Uterus (tissue), 4 donors: ENCODE measurements around the gene CCND2. TPM values are rescaled to one million over a fixed set of nuclear protein-coding genes. Genes with fewer than 3 reads are reported as not detected.

Experiments
- DNase-seq, 2 donors: peaks; one replicate each; pipeline ENCODE4 v3.0.0-alpha.2; 2019 to 2020
- H3K27ac ChIP-seq, 2 donors: fragments of 200-600 bp; sonication (generic); 1 replicate in 1 of 2; 2 replicates in 1 of 2; pipeline ENCODE4 v1.5.1; 2016 to 2018
- H3K27me3 ChIP-seq, 2 donors: fragments of 200-600 bp; sonication (generic); one replicate each; pipeline ENCODE4 v1.5.1; 2018 to 2019; ENCODE audit warnings: control low read depth in 1 of 2
- H3K36me3 ChIP-seq, 2 donors: fragments of 200-600 bp; sonication (generic); one replicate each; pipeline ENCODE4 v1.5.1; 2019; ENCODE audit warnings: control low read depth in 1 of 2
- H3K4me1 ChIP-seq, 2 donors: fragments of 200-600 bp; sonication (generic); one replicate each; pipeline ENCODE4 v1.5.1; 2018 to 2019; ENCODE audit warnings: control low read depth in 1 of 2
- H3K4me3 ChIP-seq, 2 donors: fragments of 200-600 bp; sonication (generic); 1 replicate in 1 of 2; 2 replicates in 1 of 2; pipeline ENCODE4 v1.5.1; 2018 to 2019; ENCODE audit warnings: mild to moderate bottlenecking in 1 of 2
- H3K9me3 ChIP-seq, 2 donors: fragments of 200-600 bp; sonication (generic); one replicate each; pipeline ENCODE4 v1.5.1; 2019; ENCODE audit warnings: control low read depth in 1 of 2
- CTCF ChIP-seq, 4 experiments: fragments of 200-600 bp in 2 of 4; fragments of 450-650 bp in 2 of 4; sonication (generic) in 2 of 4; IDR thresholded peaks; one replicate each; pipeline ENCODE4 v1.5.1; 2016 to 2019; ENCODE audit warnings: antibody characterized with exemption in 4 of 4, mild to moderate bottlenecking in 2 of 4, moderate library complexity in 1 of 4
- POLR2A ChIP-seq, 2 donors: fragments of 450-650 bp; IDR thresholded peaks; one replicate each; pipeline ENCODE4 v1.6.1; 2016; ENCODE audit warnings: antibody characterized with exemption in 2 of 2, mild to moderate bottlenecking in 1 of 2, moderate library complexity in 1 of 2
- intact Hi-C: fragments of 100-400 bp; cut with DNase I; formaldehyde crosslinking; loops from one replicate; pipeline ENCODE4 v1.15.1; 2023; ENCODE audit warnings: low total_unique reads
- total RNA-seq, 4 donors: library from RNA; depleted of rRNA in 3 of 4; stranded (reverse); fragments of >200 nt in 3 of 4; gene quantifications; one replicate each; pipeline versions ENCODE4 v1.1.0 to v1.2.4, GENCODE V29; 2014 to 2023
- donor health status: DM: yes; HTN: yes; CAD: no.

The CCND2 gene
- total RNA-seq, 4 donors from 2014 or later: 49.4 to 210 (median 100) TPM

GRCh38 chr12:4273273-4273651 is 300 bp upstream of the CCND2 start:
- TF ChIP-seq POLR2A (IDR thresholded peaks at IDR 0.05) (no peak), CTCF (IDR thresholded peaks at IDR 0.05) (no peak)
- DNase-seq: no peak
- intact Hi-C loops: loop anchor here (10.0 kb wide), 1 partner anchor 238 kb away; no protein-coding TSS in a partner anchor
- Histone ChIP-seq H3K36me3 (no peaks in the 10 kb centered on the region), H3K27ac (peak overlapping the region; percentile 88 to 99), H3K27me3 (no peaks in the 10 kb centered on the region), H3K4me1 (peaks cover 8 to 14% of the 10 kb centered on the region in 2 donors), H3K4me3 (peak overlapping the region; percentile 47 to 91), H3K9me3 (no peaks in the 10 kb centered on the region)

- H3K9me3 ChIP-seq: no peaks in the 10 kb centered on the region
- no peaks in the 10 kb centered on the region for H3K27me3 ChIP-seq
- peak overlapping the region; percentile 88 to 99 for H3K27ac ChIP-seq
- H3K36me3 ChIP-seq: no peaks in the 10 kb centered on the region
- peaks cover 11 to 21% of the 10 kb centered on the region in 2 donors for H3K4me1 ChIP-seq
- TF ChIP-seq POLR2A (IDR thresholded peaks at IDR 0.05) (no peak), CTCF (IDR thresholded peaks at IDR 0.05) (no peak)
- peak overlapping the region; percentile 47 to 91 for H3K4me3 ChIP-seq
- intact Hi-C loops: loop anchor here (10.0 kb wide), 1 partner anchor 240 kb away; no protein-coding TSS in a partner anchor
- DNase-seq: peak in 1 of 2 donors; percentile 43
Observed at GRCh38 chr12:4274396-4275015, 944 bp downstream of the CCND2 start.

GRCh38 chr12:4275016-4275869 is 1.7 kb downstream of the CCND2 start:
- intact Hi-C loops: loop anchor here (10.0 kb wide), 1 partner anchor 240 kb away; no protein-coding TSS in a partner anchor
- peaks cover 18 to 21% of the 10 kb centered on the region in 2 donors for H3K4me1 ChIP-seq

GRCh38 chr12:4275870-4276301 is 2.3 kb downstream of the CCND2 start:
- intact Hi-C loops: loop anchor here (10.0 kb wide), 1 partner anchor 241 kb away; no protein-coding TSS in a partner anchor
- peak overlapping the region; percentile 47 to 91 for H3K4me3 ChIP-seq
- H3K27ac ChIP-seq: peak overlapping the region; percentile 88 to 99
- H3K4me1 ChIP-seq: peaks cover 21 to 24% of the 10 kb centered on the region in 2 donors
- TF ChIP-seq CTCF (IDR thresholded peaks at IDR 0.05): no peak
- no peak for TF ChIP-seq POLR2A (IDR thresholded peaks at IDR 0.05)
- H3K27me3 ChIP-seq: no peaks in the 10 kb centered on the region
- no peaks in the 10 kb centered on the region for H3K36me3 ChIP-seq
- no peaks in the 10 kb centered on the region for H3K9me3 ChIP-seq
- peak; percentile 65 to 66 for DNase-seq

More at GRCh38 chr12:4275016-4275869, 1.7 kb downstream of the CCND2 start:
- H3K27me3 ChIP-seq: no peaks in the 10 kb centered on the region
- peak overlapping the region; percentile 47 to 91 for H3K4me3 ChIP-seq
- H3K36me3 ChIP-seq: no peaks in the 10 kb centered on the region
- TF ChIP-seq POLR2A (IDR thresholded peaks at IDR 0.05) (peak in 1 of 2 donors; percentile 8), CTCF (IDR thresholded peaks at IDR 0.05) (no peak)
- peak overlapping the region; percentile 88 to 99 for H3K27ac ChIP-seq
- no peaks in the 10 kb centered on the region for H3K9me3 ChIP-seq
- peak; percentile 36 to 41 for DNase-seq
